IMR-90 (cell line): Measurements from ENCODE around the gene LIMCH1. TPM values are rescaled to one million over a fixed set of nuclear protein-coding genes. Genes with fewer than 3 reads are reported as not detected.

ENCODE experiments used
- ATAC-seq: fragments of 200-7000 bp; cut with Tn5 transposase; 2 replicates; pipeline ENCODE4 v1.9.1; 2020; ENCODE audit warnings: low read depth, mild to moderate bottlenecking, moderate library complexity
- BruUV-seq: library from RNA; stranded (reverse); fragments of 400-500 nt; replicated peaks from 2 replicates; lab custom pipeline; 2021; lab: Mats Ljungman, UMichigan
- CTCF ChIA-PET: fragments of 300-600 bp; formaldehyde crosslinking; extraction: SDS; loops from one replicate; lab custom pipeline; 2021; ENCODE audit warnings: antibody characterized with exemption; lab: Yijun Ruan, JAX
- POLR2A ChIA-PET: fragments of 300-600 bp; sonication (Branson Sonifier 250); formaldehyde crosslinking; loops from one replicate; lab custom pipeline; 2022; ENCODE audit warnings: antibody characterized with exemption; ENCODE audit not compliant: unreplicated experiment; lab: Charles Lee
- DNase-seq: peaks from one replicate; pipeline ENCODE4 v3.0.0; 2013
- H2AFZ ChIP-seq: replicated peaks from 2 replicates; pipeline ENCODE3; 2013; ENCODE audit warnings: low read length, mild to moderate bottlenecking; ENCODE audit not compliant: poor library complexity
- H2AK5ac ChIP-seq: 2 replicates; pipeline ENCODE4 v1.6.1; 2013; ENCODE audit warnings: low read depth, low read length, inconsistent platforms
- H2AK9ac ChIP-seq: replicated peaks from 2 replicates; pipeline ENCODE3; 2013; ENCODE audit warnings: mild to moderate bottlenecking, low read depth, low read length, moderate library complexity; ENCODE audit not compliant: poor library complexity
- H2BK120ac ChIP-seq: 2 replicates; pipeline ENCODE4 v1.6.1; 2013; ENCODE audit warnings: low read depth, low read length, inconsistent platforms
- H2BK15ac ChIP-seq: 3 replicates; pipeline ENCODE4 v1.6.1; 2013; ENCODE audit warnings: low read depth, low read length, inconsistent platforms
- H2BK20ac ChIP-seq: 2 replicates; pipeline ENCODE4 v1.6.1; 2013; ENCODE audit warnings: low read depth, mild to moderate bottlenecking, inconsistent platforms, low read length, moderate library complexity
- H2BK5ac ChIP-seq: 2 replicates; pipeline ENCODE4 v1.6.1; 2013; ENCODE audit warnings: mild to moderate bottlenecking, low read depth, low read length, inconsistent platforms; ENCODE audit not compliant: poor library complexity, severe bottlenecking
- H3K14ac ChIP-seq: replicated peaks from 2 replicates; pipeline ENCODE4 v1.6.1; 2013; ENCODE audit warnings: low read depth, low read length, inconsistent platforms
- H3K18ac ChIP-seq: 2 replicates; pipeline ENCODE4 v1.6.1; 2013; ENCODE audit warnings: low read depth, low read length, control low read depth
- H3K23ac ChIP-seq: 2 replicates; pipeline ENCODE4 v1.6.1; 2013; ENCODE audit warnings: low read depth, low read length, inconsistent platforms
- H3K27ac ChIP-seq: 2 replicates; pipeline ENCODE4 v1.5.1; 2013; ENCODE audit warnings: mild to moderate bottlenecking, control low read depth, low read length; ENCODE audit not compliant: insufficient read depth
- H3K27me3 ChIP-seq: 2 replicates; pipeline ENCODE4 v1.6.1; 2013; ENCODE audit warnings: low read length; ENCODE audit not compliant: control insufficient read depth, insufficient read depth
- H3K36me3 ChIP-seq: 2 replicates; pipeline ENCODE4 v1.6.1; 2013; ENCODE audit warnings: low read length, mixed read lengths; ENCODE audit not compliant: control insufficient read depth, insufficient read depth
- H3K4ac ChIP-seq: 2 replicates; pipeline ENCODE4 v1.6.1; 2013; ENCODE audit warnings: low read depth, low read length, inconsistent platforms
- H3K4me1 ChIP-seq: 2 replicates; pipeline ENCODE4 v1.6.1; 2013; ENCODE audit warnings: low read length, mixed read lengths; ENCODE audit not compliant: control insufficient read depth, insufficient read depth
- H3K4me2 ChIP-seq: 2 replicates; pipeline ENCODE4 v1.6.1; 2013; ENCODE audit warnings: low read depth, mild to moderate bottlenecking, control low read depth, low read length, moderate library complexity
- H3K4me3 ChIP-seq: 2 replicates; pipeline ENCODE4 v1.5.1; 2013; ENCODE audit warnings: low read depth, mild to moderate bottlenecking, control low read depth, low read length, moderate library complexity; ENCODE audit not compliant: insufficient read depth
- H3K56ac ChIP-seq: 2 replicates; pipeline ENCODE4 v1.6.1; 2013; ENCODE audit warnings: low read length, inconsistent platforms; ENCODE audit not compliant: insufficient read depth; ENCODE audit errors: extremely low read depth
- H3K79me1 ChIP-seq, 2 experiments: 2 replicates each; pipeline ENCODE4 v1.6.1; 2013; ENCODE audit warnings: low read length in 2 of 2, inconsistent platforms in 1 of 2, low read depth in 1 of 2
- H3K9ac ChIP-seq: 2 replicates; pipeline ENCODE4 v1.6.1; 2013; ENCODE audit warnings: low read depth, low read length, control low read depth
- H3K9me1 ChIP-seq: 2 replicates; pipeline ENCODE4 v1.6.1; 2013; ENCODE audit warnings: low read length, inconsistent platforms; ENCODE audit not compliant: insufficient read depth
- H3K9me3 ChIP-seq: 2 replicates; pipeline ENCODE4 v1.6.1; 2013; ENCODE audit warnings: low read length; ENCODE audit not compliant: control insufficient read depth, insufficient read depth
- H4K20me1 ChIP-seq: 2 replicates; pipeline ENCODE4 v1.6.1; 2013; ENCODE audit warnings: low read length, inconsistent platforms; ENCODE audit not compliant: insufficient read depth
- H4K5ac ChIP-seq: 2 replicates; pipeline ENCODE4 v1.6.1; 2013; ENCODE audit warnings: mild to moderate bottlenecking, low read depth, low read length, control low read depth
- H4K8ac ChIP-seq, 2 experiments: 2 replicates each; pipeline ENCODE4 v1.6.1; 2013; ENCODE audit warnings: low read depth in 2 of 2, low read length in 2 of 2, control low read depth in 1 of 2, inconsistent platforms in 1 of 2
- H4K91ac ChIP-seq: 2 replicates; pipeline ENCODE4 v1.6.1; 2013; ENCODE audit warnings: low read depth, low read length, inconsistent platforms; ENCODE audit not compliant: insufficient read depth
- FOS ChIP-seq: fragments of 150-350 bp; IDR thresholded peaks from 2 replicates; pipeline ENCODE4 v1.6.1; 2016; ENCODE audit warnings: low read depth, low read length
- MAZ ChIP-seq: IDR thresholded peaks from 2 replicates; pipeline ENCODE4 v1.6.1; 2012; ENCODE audit warnings: low read depth, mild to moderate bottlenecking, low read length, improper control_type of control experiment, moderate library complexity, borderline replicate concordance
- NFE2L2 ChIP-seq: fragments of 150-350 bp; IDR thresholded peaks from 2 replicates; pipeline ENCODE4 v1.6.1; 2016; ENCODE audit warnings: low read depth, mild to moderate bottlenecking, low read length
- WGBS, 2 experiments: methylation state at CpG; one replicate each; pipeline versions ENCODE4 v1.1.5 to v1.1.7; 2013; ENCODE audit warnings: missing lambda C conversion rate in 2 of 2; ENCODE audit not compliant: insufficient read length in 1 of 2; ENCODE audit errors: extremely low coverage in 2 of 2; 5-methylcytosine and 5-hydroxymethylcytosine counted together
- dilution Hi-C: fragments of 300-500 bp; cut with HindIII; formaldehyde crosslinking; loops from one replicate; pipeline ENCODE4 v1.14.3; 2018; ENCODE audit warnings: low sequenced_read_pairs; ENCODE audit not compliant: unreplicated experiment
- in situ Hi-C: fragments of 300-500 bp; cut with MboI; formaldehyde crosslinking; loops from 3 replicates; pipeline ENCODE4 v1.14.3; 2019; ENCODE audit warnings: low sequenced_read_pairs, inconsistent platforms, mixed read lengths
- intact Hi-C: fragments of 100-400 bp; cut with micrococcal nuclease; formaldehyde crosslinking; loops from 2 replicates; pipeline ENCODE4 v1.10.0; 2022
- polyA plus RNA-seq, 3 experiments: library from polyadenylated mRNA; depleted of rRNA; stranded (reverse); fragments of >200 nt; gene quantifications; 2 replicates each; pipeline ENCODE4 v1.2.3, GENCODE V29; 2012; ENCODE audit warnings: low replicate concordance in 1 of 3
- total RNA-seq: library from RNA; depleted of rRNA; stranded (reverse); fragments of >200 nt; gene quantifications from 2 replicates; pipeline ENCODE4 v1.2.3, GENCODE V29; 2012

LIMCH1 gene
- total and polyA plus RNA-seq, 2 of the 4 experiments (the other 2 are of a cell fraction), result 0.89 to 2.9 TPM

GRCh38 chr4:41532882-41533281 lies 5.1 kb upstream of the LIMCH1 start:
- Histone ChIP-seq H3K4me1 (no peaks in the 10 kb centered on the region), H2AK5ac (no peak overlapping the region), H3K27me3 (no peaks in the 10 kb centered on the region; the same call in 1 of the 2 replicates), H2BK15ac (no peak overlapping the region), H3K4ac (no peak overlapping the region), H4K91ac (no peak overlapping the region), H3K4me2 (no peak overlapping the region), H4K5ac (no peak overlapping the region), H3K18ac (no peak overlapping the region), H3K27ac (no peak overlapping the region), H3K4me3 (no peak overlapping the region), H3K56ac (no peak overlapping the region), H3K9ac (no peak overlapping the region), H3K23ac (no peak overlapping the region), H2BK120ac (no peak overlapping the region), H2BK5ac (no peak overlapping the region), H2AFZ (no peak overlapping the region), H3K36me3 (no peaks in the 10 kb centered on the region), H2AK9ac (no peak overlapping the region), H3K9me1 (no peaks in the 10 kb centered on the region), H3K14ac (no peak overlapping the region), H2BK20ac (no peak overlapping the region), H4K20me1 (no peaks in the 10 kb centered on the region), H3K79me1 (no peaks in the 10 kb centered on the region), H4K8ac (no peak overlapping the region), H3K9me3 (no peaks in the 10 kb centered on the region)
- POLR2A ChIA-PET, result no interaction called here
- no CpG with 5 or more reads among the region's 2 CpGs for WGBS, 2 experiments
- CTCF ChIA-PET, result no interaction called here
- no peak for DNase-seq
- dilution Hi-C loops, result no loop called here
- no TSS peak for BruUV-seq
- intact Hi-C loops, result no loop called here
- no peak for ATAC-seq
- TF ChIP-seq MAZ (no peak), FOS (no peak), NFE2L2 (no peak)
- in situ Hi-C loops, result no loop called here
